Fibroblast of pulmonary artery (primary cell): ENCODE data around the gene RANBP3.

Experiments
- DNase-seq: peaks from one replicate; pipeline ENCODE4 v3.0.0-alpha.2; 2010; ENCODE audit warnings: low read depth
- H3K4me3 ChIP-seq: replicated peaks from 2 replicates; pipeline ENCODE4 v1.5.1; 2011; ENCODE audit warnings: low read depth, mild to moderate bottlenecking, control low read depth, low read length, moderate library complexity
- TF ChIP-seq, protein P1 (sequence below): IDR thresholded peaks from 2 replicates; pipeline ENCODE4 v1.5.1; 2011; ENCODE audit warnings: mild to moderate bottlenecking, control low read depth, low read length, inconsistent platforms; ENCODE audit errors: missing control alignments

Gene RANBP3

DNA sequence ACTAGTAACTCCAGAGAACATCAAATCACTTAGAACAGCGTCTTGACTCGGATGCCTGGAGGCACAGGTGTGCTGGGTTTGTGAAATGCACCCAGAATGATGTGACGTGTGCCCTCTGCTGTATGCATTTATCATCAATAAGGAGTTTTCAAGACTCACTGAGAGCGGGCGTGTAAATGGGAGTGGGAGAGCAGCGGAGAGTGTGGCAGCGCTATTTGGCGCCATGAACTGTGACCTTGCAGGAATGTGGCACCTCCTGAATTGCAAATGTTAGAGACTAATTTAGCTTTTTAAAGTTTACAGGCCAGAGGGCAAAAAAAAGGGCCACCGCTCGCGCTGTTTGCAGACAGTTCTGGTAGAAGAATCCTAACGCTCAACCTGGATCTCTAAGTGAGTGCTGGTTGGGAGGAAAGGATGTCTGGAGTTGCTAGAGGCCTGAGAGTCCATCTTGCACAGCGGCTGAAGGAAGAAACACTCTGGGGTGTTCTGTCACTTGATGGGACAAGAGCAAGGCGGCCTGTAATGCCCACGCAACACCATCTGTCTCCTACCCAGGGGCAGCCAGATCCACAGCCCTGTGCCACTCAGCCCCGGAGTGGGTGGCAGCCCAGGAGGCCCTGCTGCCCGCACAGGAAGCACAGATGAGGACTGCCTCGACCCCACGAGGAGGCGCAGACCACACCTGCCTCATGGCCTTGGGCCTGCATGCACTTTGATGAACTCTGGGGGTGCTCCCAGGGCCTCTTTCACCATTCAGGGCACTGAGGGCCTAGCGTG is 19.7 kb downstream of the RANBP3 start:
- DNase-seq = no peak
- TF ChIP-seq, protein P1, sequence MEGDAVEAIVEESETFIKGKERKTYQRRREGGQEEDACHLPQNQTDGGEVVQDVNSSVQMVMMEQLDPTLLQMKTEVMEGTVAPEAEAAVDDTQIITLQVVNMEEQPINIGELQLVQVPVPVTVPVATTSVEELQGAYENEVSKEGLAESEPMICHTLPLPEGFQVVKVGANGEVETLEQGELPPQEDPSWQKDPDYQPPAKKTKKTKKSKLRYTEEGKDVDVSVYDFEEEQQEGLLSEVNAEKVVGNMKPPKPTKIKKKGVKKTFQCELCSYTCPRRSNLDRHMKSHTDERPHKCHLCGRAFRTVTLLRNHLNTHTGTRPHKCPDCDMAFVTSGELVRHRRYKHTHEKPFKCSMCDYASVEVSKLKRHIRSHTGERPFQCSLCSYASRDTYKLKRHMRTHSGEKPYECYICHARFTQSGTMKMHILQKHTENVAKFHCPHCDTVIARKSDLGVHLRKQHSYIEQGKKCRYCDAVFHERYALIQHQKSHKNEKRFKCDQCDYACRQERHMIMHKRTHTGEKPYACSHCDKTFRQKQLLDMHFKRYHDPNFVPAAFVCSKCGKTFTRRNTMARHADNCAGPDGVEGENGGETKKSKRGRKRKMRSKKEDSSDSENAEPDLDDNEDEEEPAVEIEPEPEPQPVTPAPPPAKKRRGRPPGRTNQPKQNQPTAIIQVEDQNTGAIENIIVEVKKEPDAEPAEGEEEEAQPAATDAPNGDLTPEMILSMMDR = no peak
- H3K4me3 ChIP-seq = no peak overlapping the region

DNA sequence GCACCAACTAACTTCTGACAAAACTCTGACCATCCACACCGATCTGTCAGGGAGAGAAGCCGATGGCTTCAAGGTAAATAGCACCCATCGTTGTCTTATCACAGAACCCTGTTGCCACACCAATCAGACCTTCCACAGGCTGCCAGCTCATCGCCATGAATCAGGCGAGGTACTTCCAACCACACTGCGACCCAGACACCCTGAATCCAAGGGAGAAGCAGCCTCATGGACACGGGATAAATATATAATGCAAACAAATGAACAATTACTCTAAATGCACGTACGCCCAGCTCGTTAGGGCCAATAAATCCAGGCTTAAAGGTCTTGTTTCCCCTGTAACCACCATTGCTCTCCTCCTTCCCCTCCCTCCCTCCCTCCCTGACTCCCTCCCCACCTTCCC is 20.8 kb downstream of the RANBP3 start:
- no peak for DNase-seq
- TF ChIP-seq, protein P1 = no peak
- H3K4me3 ChIP-seq = no peak overlapping the region

DNA sequence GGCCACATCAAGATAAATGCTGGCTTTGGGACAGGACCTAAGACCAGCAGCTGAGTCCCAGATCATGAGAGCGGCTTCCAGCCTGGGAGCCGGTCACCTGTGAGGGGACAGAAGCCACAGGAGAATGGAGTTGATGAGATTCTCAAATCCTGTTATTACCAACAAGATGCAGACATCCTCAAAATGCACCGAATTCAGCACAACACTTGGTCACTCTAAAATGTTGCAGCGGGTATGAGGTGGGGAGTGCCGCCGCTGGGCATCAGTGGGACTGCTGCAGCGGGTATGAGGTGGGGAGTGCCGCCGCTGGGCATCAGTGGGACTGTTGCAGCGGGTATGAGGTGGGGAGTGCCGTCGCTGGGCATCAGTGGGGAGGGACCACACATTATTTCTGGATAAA is 21.2 kb downstream of the RANBP3 start:
- DNase-seq = no peak
- H3K4me3 ChIP-seq = no peak overlapping the region
- TF ChIP-seq, protein P1 = no peak

DNA sequence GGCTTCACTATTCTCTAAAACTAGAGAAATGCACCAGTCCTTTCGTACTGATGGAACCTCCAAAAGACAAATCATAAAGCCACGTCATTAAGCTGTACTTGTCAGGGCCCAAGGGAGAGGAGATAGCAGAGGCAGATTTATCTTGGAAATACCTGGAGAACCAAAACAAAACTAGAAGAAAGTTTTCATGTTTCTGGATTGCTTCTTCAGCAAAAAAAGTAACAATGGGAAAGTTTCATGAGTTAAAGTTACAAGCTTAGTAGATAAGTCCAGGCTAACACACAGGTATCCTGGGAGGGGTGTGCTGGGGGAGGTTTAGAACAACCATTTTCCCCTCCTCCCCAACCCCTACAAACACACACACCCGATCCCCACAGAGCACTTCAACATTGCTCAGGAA is 21.6 kb downstream of the RANBP3 start:
- H3K4me3 ChIP-seq = no peak overlapping the region
- DNase-seq = no peak
- TF ChIP-seq, protein P1 = no peak

DNA sequence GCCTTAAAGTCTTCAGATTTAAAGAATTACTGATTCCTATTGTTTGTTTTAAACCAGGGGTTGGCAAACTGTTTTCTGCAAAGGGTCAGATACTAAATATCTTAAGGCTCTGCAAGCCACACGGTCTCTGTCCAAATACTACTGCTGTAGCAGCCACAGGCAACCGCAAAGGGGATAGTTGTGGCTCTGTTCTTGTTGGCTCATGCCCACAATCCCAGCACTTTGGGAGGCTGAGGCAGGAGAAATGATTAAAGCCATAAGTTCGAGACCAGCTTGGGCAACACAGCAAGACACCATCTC is 22.4 kb downstream of the RANBP3 start:
- DNase-seq = no peak
- TF ChIP-seq, protein P1 = no peak
- H3K4me3 ChIP-seq = no peak overlapping the region

DNA sequence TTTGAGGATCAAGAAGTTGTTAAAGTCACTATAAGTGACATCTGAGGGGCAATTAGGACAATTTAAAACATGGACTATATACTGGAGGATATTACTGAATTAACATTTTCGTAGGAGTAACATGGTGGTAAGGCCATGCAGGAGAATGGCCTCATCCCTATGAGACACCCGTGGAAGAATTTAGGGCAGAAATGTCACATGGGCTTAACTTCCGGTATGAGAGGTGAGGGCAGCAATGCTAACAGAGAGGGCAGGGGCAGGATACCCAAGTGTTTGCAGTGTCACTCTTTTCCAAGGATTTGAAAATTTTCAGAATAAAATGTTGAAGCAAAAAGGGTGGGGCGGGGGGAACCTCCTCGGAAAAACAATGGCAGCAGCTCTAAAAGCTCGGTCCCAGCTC is 23.6 kb downstream of the RANBP3 start:
- TF ChIP-seq, protein P1 = no peak
- DNase-seq = no peak

DNA sequence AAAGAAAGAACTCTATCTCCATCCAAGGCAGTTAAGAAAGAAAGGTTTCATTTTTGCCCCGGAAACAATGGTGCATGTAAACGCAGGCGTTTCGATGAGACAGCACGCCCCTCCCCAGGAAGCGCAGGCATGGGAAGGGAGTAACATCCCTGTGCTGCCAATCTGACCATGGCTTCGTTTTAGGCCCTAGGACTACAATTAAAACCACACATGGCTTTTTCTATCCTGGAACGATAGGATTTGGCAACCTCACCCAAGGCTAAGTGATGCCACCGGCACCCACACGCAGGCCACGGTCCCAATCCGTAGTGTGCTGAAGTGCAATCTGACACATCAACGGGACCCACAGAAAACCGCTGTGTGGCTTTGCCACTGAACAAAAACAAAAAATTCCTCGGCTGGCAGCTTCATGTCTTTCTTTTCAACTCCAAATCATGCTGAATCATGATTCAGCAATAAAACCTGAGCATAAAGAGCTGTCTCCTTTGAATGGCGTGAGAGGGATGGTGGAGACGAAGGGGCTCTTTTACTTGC is 24.2 kb downstream of the RANBP3 start:
- no peak for DNase-seq
- H3K4me3 ChIP-seq = no peak overlapping the region
- TF ChIP-seq, protein P1 = no peak

More for the DNA sequence above, 23.6 kb downstream of the RANBP3 start:
- no peak overlapping the region for H3K4me3 ChIP-seq
